ENCODE data around the gene TRIM49D1. TPM values are rescaled to one million over a fixed set of nuclear protein-coding genes. Genes with fewer than 3 reads are reported as not detected.
"Not testable (repeated sequence)": the region's sequence is repeated elsewhere in the genome, so short reads cannot be mapped to it uniquely, and the experiment has no call there.

TRIM49D1 gene
- total RNA-seq, 1 experiment from 2014 or later, result not detected

GRCh38 chr11:89877511-89877910 lies 44.5 kb downstream of the TRIM49D1 start:
- not testable (repeated sequence) for H3K36me3 Mint-ChIP-seq (ENCODE audit: insufficient read depth in 1 of 3, low read depth in 3 of 3); H3K9ac ChIP-seq (ENCODE audit: extremely low read depth, insufficient read length, low read length); H3K79me2 ChIP-seq (ENCODE audit: insufficient read depth, low read length); H4K91ac ChIP-seq (ENCODE audit: insufficient read length, low read depth, low read length); H3K79me1 ChIP-seq (ENCODE audit: insufficient read depth, low read depth, low read length, poor library complexity, severe bottlenecking); H2AK5ac ChIP-seq (ENCODE audit: insufficient read length, low read length); H3K27ac ChIP-seq (ENCODE audit: insufficient read length, low read depth, low read length); H3K4me3 Mint-ChIP-seq; H3K14ac ChIP-seq (ENCODE audit: insufficient read depth, low read length); H2AFZ ChIP-seq (ENCODE audit: low read length); H3K4me1 Mint-ChIP-seq; H3K4ac ChIP-seq (ENCODE audit: low read depth, low read length); H4K20me1 ChIP-seq (ENCODE audit: control insufficient read depth, insufficient read depth, insufficient read length); H3K18ac ChIP-seq (ENCODE audit: insufficient read length, low read depth, low read length); H3K4me2 ChIP-seq (ENCODE audit: insufficient read depth, insufficient read length, low read length); H3K4me1 ChIP-seq (ENCODE audit: insufficient read depth, low read length); H2BK5ac ChIP-seq (ENCODE audit: insufficient read length, low read length); H2BK12ac ChIP-seq (ENCODE audit: insufficient read length, low read depth, low read length); H3T11ph ChIP-seq (ENCODE audit: low read length); H3K27me3 Mint-ChIP-seq (ENCODE audit: low read depth); H2BK20ac ChIP-seq (ENCODE audit: low read depth, low read length, poor library complexity, severe bottlenecking); H2BK120ac ChIP-seq (ENCODE audit: low read depth, low read length, poor library complexity, severe bottlenecking); H3K27ac Mint-ChIP-seq; H3K23ac ChIP-seq (ENCODE audit: insufficient read length, low read depth, low read length); H4K8ac ChIP-seq (replicated peaks; ENCODE audit: insufficient read length, low read depth, low read length); H3K23me2 ChIP-seq (ENCODE audit: insufficient read length, low read depth, low read length, poor library complexity, severe bottlenecking); H3K9me3 Mint-ChIP-seq; H3K9me3 ChIP-seq (ENCODE audit: control insufficient read depth, low read depth, low read length); H3K56ac ChIP-seq (ENCODE audit: insufficient read length, low read depth, low read length); H2BK15ac ChIP-seq (ENCODE audit: low read depth, low read length); H4K5ac ChIP-seq (ENCODE audit: insufficient read length, low read depth, low read length); H3K27me3 ChIP-seq (ENCODE audit: insufficient read depth, low read length)
- WGBS (ENCODE audit: extremely low coverage, insufficient read length, low lambda C conversion rate), result no CpG with 5 or more reads among the region's 6 CpGs
- DNase-seq, result peak; percentile 3

GRCh38 chr11:89872588-89872987 lies 49.5 kb downstream of the TRIM49D1 start:
- H3K4me1 ChIP-seq (ENCODE audit: insufficient read depth, low read length); H3K79me2 ChIP-seq (ENCODE audit: insufficient read depth, low read length); H3K27me3 ChIP-seq (ENCODE audit: insufficient read depth, low read length); H4K5ac ChIP-seq (ENCODE audit: insufficient read length, low read depth, low read length); H3K9me3 Mint-ChIP-seq; H2AFZ ChIP-seq (ENCODE audit: low read length); H3K23me2 ChIP-seq (ENCODE audit: insufficient read length, low read depth, low read length, poor library complexity, severe bottlenecking); H3K23ac ChIP-seq (ENCODE audit: insufficient read length, low read depth, low read length); H2BK12ac ChIP-seq (ENCODE audit: insufficient read length, low read depth, low read length); H2BK120ac ChIP-seq (ENCODE audit: low read depth, low read length, poor library complexity, severe bottlenecking); H3K4ac ChIP-seq (ENCODE audit: low read depth, low read length); H4K8ac ChIP-seq (replicated peaks; ENCODE audit: insufficient read length, low read depth, low read length); H4K20me1 ChIP-seq (ENCODE audit: control insufficient read depth, insufficient read depth, insufficient read length); H3K14ac ChIP-seq (ENCODE audit: insufficient read depth, low read length); H2AK5ac ChIP-seq (ENCODE audit: insufficient read length, low read length); H3K4me1 Mint-ChIP-seq; H3K36me3 Mint-ChIP-seq (ENCODE audit: insufficient read depth in 1 of 3, low read depth in 3 of 3); H3K4me2 ChIP-seq (ENCODE audit: insufficient read depth, insufficient read length, low read length); H3K27ac Mint-ChIP-seq; H3T11ph ChIP-seq (ENCODE audit: low read length); H3K9ac ChIP-seq (ENCODE audit: extremely low read depth, insufficient read length, low read length); H3K27me3 Mint-ChIP-seq (ENCODE audit: low read depth); H3K27ac ChIP-seq (ENCODE audit: insufficient read length, low read depth, low read length); H2BK15ac ChIP-seq (ENCODE audit: low read depth, low read length); H3K18ac ChIP-seq (ENCODE audit: insufficient read length, low read depth, low read length); H3K9me3 ChIP-seq (ENCODE audit: control insufficient read depth, low read depth, low read length); H2BK5ac ChIP-seq (ENCODE audit: insufficient read length, low read length); H3K79me1 ChIP-seq (ENCODE audit: insufficient read depth, low read depth, low read length, poor library complexity, severe bottlenecking); H4K91ac ChIP-seq (ENCODE audit: insufficient read length, low read depth, low read length); H2BK20ac ChIP-seq (ENCODE audit: low read depth, low read length, poor library complexity, severe bottlenecking); H3K56ac ChIP-seq (ENCODE audit: insufficient read length, low read depth, low read length); H3K4me3 Mint-ChIP-seq: not testable (repeated sequence)
- no CpG with 5 or more reads among the region's 2 CpGs for whole genome bisulfite sequencing (ENCODE audit: extremely low coverage, insufficient read length, low lambda C conversion rate)
- peak; percentile 1 for DNase-seq

Measured in H9 (cell line).